H1 (cell line): ENCODE results near the gene TPST2. TPM values are rescaled to one million over a fixed set of nuclear protein-coding genes. Genes with fewer than 3 reads are reported as not detected.
A peak's percentile ranks its signal among the peaks of the same experiment; 100 is the strongest.

Experiments
- CTCF ChIA-PET: fragments of 300-600 bp; sonication (Branson Sonifier 250); formaldehyde crosslinking; loops from one replicate; lab custom pipeline; 2021; ENCODE audit not compliant: partially characterized antibody; lab: Charles Lee
- POLR2A ChIA-PET: fragments of 300-600 bp; sonication (Branson Sonifier 250); formaldehyde crosslinking; loops from one replicate; lab custom pipeline; 2021; ENCODE audit warnings: inconsistent platforms; ENCODE audit not compliant: partially characterized antibody; lab: Charles Lee
- DNase-seq, 2 experiments: peaks; one replicate each; pipeline versions ENCODE4 v3.0.0 to v3.0.0-alpha.2; 2010 to 2022; ENCODE audit warnings: low spot score in 2 of 2, low read depth in 1 of 2, mixed read lengths in 1 of 2
- FAIRE-seq: peaks from 2 replicates; lab custom pipeline; 2011; peaks lifted over from hg19 to GRCh38; lab: Jason Lieb, UNC
- H2AFZ ChIP-seq: 2 replicates; pipeline ENCODE4 v1.8.1; 2012; ENCODE audit warnings: low read length, inconsistent platforms
- H2AK5ac ChIP-seq: 2 replicates; pipeline ENCODE4 v1.6.1; 2013; ENCODE audit warnings: low read depth, low read length
- H2BK120ac ChIP-seq: replicated peaks from 2 replicates; pipeline ENCODE3; 2013; ENCODE audit warnings: low read depth, low read length, inconsistent platforms
- H2BK12ac ChIP-seq: 2 replicates; pipeline ENCODE4 v1.6.1; 2013; ENCODE audit warnings: low read depth, low read length
- H2BK15ac ChIP-seq: 2 replicates; pipeline ENCODE4 v1.6.1; 2013; ENCODE audit warnings: low read length
- H2BK20ac ChIP-seq: 2 replicates; pipeline ENCODE4 v1.6.1; 2013; ENCODE audit warnings: low read length
- H2BK5ac ChIP-seq: 2 replicates; pipeline ENCODE4 v1.6.1; 2013; ENCODE audit warnings: low read depth, low read length
- H3K14ac ChIP-seq: 2 replicates; pipeline ENCODE4 v1.6.1; 2013; ENCODE audit warnings: inconsistent platforms; ENCODE audit not compliant: insufficient read length
- H3K18ac ChIP-seq: 2 replicates; pipeline ENCODE4 v1.6.1; 2013; ENCODE audit warnings: low read length; ENCODE audit errors: extremely low read depth
- H3K23ac ChIP-seq: 2 replicates; pipeline ENCODE4 v1.6.1; 2013; ENCODE audit warnings: inconsistent platforms; ENCODE audit not compliant: insufficient read length
- H3K23me2 ChIP-seq: 2 replicates; pipeline ENCODE4 v1.6.1; 2013; ENCODE audit warnings: low read depth, low read length
- H3K27ac ChIP-seq: 2 replicates; pipeline ENCODE4 v1.6.1; 2011; ENCODE audit warnings: low read depth, low read length, inconsistent platforms
- H3K27me3 ChIP-seq, 4 experiments: replicated peaks in 1 of 4; 1 replicate in 1 of 4; 2 replicates in 3 of 4; pipeline versions ENCODE4 v1.6.1 to v1.8.1; 2011 to 2013; ENCODE audit warnings: low read length in 3 of 4, mild to moderate bottlenecking in 3 of 4, inconsistent platforms in 2 of 4, mixed read lengths in 2 of 4, moderate library complexity in 1 of 4; ENCODE audit not compliant: control insufficient read depth in 3 of 4, insufficient read depth in 3 of 4; ENCODE audit errors: extremely low read depth in 1 of 4
- H3K36me3 ChIP-seq, 4 experiments: 2 replicates each; pipeline versions ENCODE4 v1.6.1 to v1.8.1; 2011 to 2013; ENCODE audit warnings: mild to moderate bottlenecking in 4 of 4, low read length in 3 of 4, moderate library complexity in 2 of 4, control low read depth in 1 of 4, inconsistent platforms in 1 of 4; ENCODE audit not compliant: insufficient read depth in 4 of 4, control insufficient read depth in 2 of 4
- H3K4ac ChIP-seq: replicated peaks from 2 replicates; pipeline ENCODE3; 2013; ENCODE audit warnings: low read length, low read depth, mixed read lengths, inconsistent platforms; ENCODE audit not compliant: insufficient read length
- H3K4me1 ChIP-seq, 4 experiments: replicated peaks in 1 of 4; 1 replicate in 1 of 4; 2 replicates in 3 of 4; pipeline versions ENCODE4 v1.6.1 to v1.8.1; 2011 to 2013; ENCODE audit warnings: low read length in 3 of 4, inconsistent platforms in 2 of 4, mixed read lengths in 1 of 4; ENCODE audit not compliant: insufficient read depth in 4 of 4, control insufficient read depth in 3 of 4
- H3K4me2 ChIP-seq, 2 experiments: 2 replicates each; pipeline versions ENCODE4 v1.6.1 to v1.8.1; 2011 to 2013; ENCODE audit warnings: low read depth in 2 of 2, low read length in 2 of 2, control low read depth in 1 of 2, inconsistent platforms in 1 of 2, mild to moderate bottlenecking in 1 of 2; ENCODE audit not compliant: insufficient read depth in 1 of 2
- H3K4me3 ChIP-seq, 4 experiments: fragments of 200-600, 300-600 bp in 1 of 4; sonication (generic), shearing (Covaris generic), sonication (Bioruptor Twin) in 1 of 4; 2 replicates each; pipeline versions ENCODE4 v1.5.1 to v1.8.1; 2011 to 2016; ENCODE audit warnings: low read length in 4 of 4, low read depth in 3 of 4, control low read depth in 2 of 4, inconsistent platforms in 2 of 4, mild to moderate bottlenecking in 2 of 4, mixed read lengths in 1 of 4, moderate library complexity in 1 of 4; ENCODE audit not compliant: insufficient read depth in 2 of 4; ENCODE audit errors: extremely low read depth in 1 of 4
- H3K56ac ChIP-seq: replicated peaks from 2 replicates; pipeline ENCODE3; 2013; ENCODE audit warnings: low read depth, mild to moderate bottlenecking, mixed read lengths, low read length, inconsistent platforms; ENCODE audit not compliant: insufficient read length
- H3K79me1 ChIP-seq: 2 replicates; pipeline ENCODE4 v1.6.1; 2013; ENCODE audit warnings: low read depth, low read length, control low read depth
- H3K79me2 ChIP-seq, 2 experiments: 2 replicates each; pipeline versions ENCODE4 v1.6.1 to v1.8.1; 2012 to 2013; ENCODE audit warnings: low read length in 2 of 2, mild to moderate bottlenecking in 2 of 2, inconsistent platforms in 1 of 2; ENCODE audit not compliant: insufficient read depth in 2 of 2, control insufficient read depth in 1 of 2
- H3K9ac ChIP-seq, 4 experiments: replicated peaks in 1 of 4; 1 replicate in 1 of 4; 2 replicates in 3 of 4; pipeline versions ENCODE4 v1.6.1 to v1.8.1; 2011 to 2013; ENCODE audit warnings: low read depth in 3 of 4, low read length in 3 of 4, control low read depth in 2 of 4, mild to moderate bottlenecking in 2 of 4, moderate library complexity in 2 of 4, inconsistent platforms in 1 of 4; ENCODE audit errors: extremely low read depth in 1 of 4
- H3K9me3 ChIP-seq, 2 experiments: 2 replicates each; pipeline versions ENCODE4 v1.6.1 to v1.8.1; 2012 to 2013; ENCODE audit warnings: mild to moderate bottlenecking in 2 of 2, moderate library complexity in 2 of 2, control low read depth in 1 of 2, inconsistent platforms in 1 of 2, low read depth in 1 of 2, low read length in 1 of 2, mixed read lengths in 1 of 2; ENCODE audit not compliant: insufficient read depth in 2 of 2
- H4K20me1 ChIP-seq, 2 experiments: replicated peaks in 1 of 2; 2 replicates each; pipeline versions ENCODE3 to v1.8.1; 2011 to 2013; ENCODE audit warnings: inconsistent platforms in 2 of 2, low read length in 2 of 2, mild to moderate bottlenecking in 1 of 2; ENCODE audit not compliant: insufficient read depth in 2 of 2, control insufficient read depth in 1 of 2
- H4K5ac ChIP-seq: 2 replicates; pipeline ENCODE4 v1.6.1; 2013; ENCODE audit warnings: low read length, low read depth, mixed read lengths, inconsistent platforms; ENCODE audit not compliant: insufficient read length
- H4K8ac ChIP-seq: 2 replicates; pipeline ENCODE4 v1.8.0; 2013; ENCODE audit warnings: mild to moderate bottlenecking, moderate library complexity, low read length, inconsistent platforms; ENCODE audit not compliant: insufficient read depth; ENCODE audit errors: extremely low read depth
- H4K91ac ChIP-seq: replicated peaks from 2 replicates; pipeline ENCODE3; 2013; ENCODE audit warnings: low read length, mixed read lengths, inconsistent platforms; ENCODE audit not compliant: insufficient read length
- ATF2 ChIP-seq: IDR thresholded peaks from 2 replicates; pipeline ENCODE4 v1.6.1; 2012; ENCODE audit warnings: low read length, inconsistent platforms
- CTBP2 ChIP-seq: IDR thresholded peaks from 2 replicates; pipeline ENCODE4 v1.7.0; 2011; ENCODE audit warnings: borderline replicate concordance, mild to moderate bottlenecking, moderate library complexity, mixed read lengths, low read length; ENCODE audit not compliant: insufficient read depth, insufficient read length
- EP300 ChIP-seq, 2 experiments: IDR thresholded peaks; 1 replicate in 1 of 2; 2 replicates in 1 of 2; pipeline ENCODE4 v1.6.1; 2011 to 2012; ENCODE audit warnings: low read depth in 2 of 2, low read length in 2 of 2, mild to moderate bottlenecking in 2 of 2, borderline replicate concordance in 1 of 2, inconsistent platforms in 1 of 2, moderate library complexity in 1 of 2
- JUN ChIP-seq: IDR thresholded peaks from 2 replicates; pipeline ENCODE4 v1.6.1; 2011; ENCODE audit warnings: low read depth, mild to moderate bottlenecking, improper control_type of control experiment, low read length
- MAFK ChIP-seq: IDR thresholded peaks from 2 replicates; pipeline ENCODE4 v1.6.1; 2012; ENCODE audit warnings: low read depth, mild to moderate bottlenecking, improper control_type of control experiment, low read length
- MAX ChIP-seq: IDR thresholded peaks from 2 replicates; pipeline ENCODE4 v1.6.1; 2012; ENCODE audit warnings: inconsistent platforms
- NANOG ChIP-seq: IDR thresholded peaks from 2 replicates; pipeline ENCODE4 v1.6.1; 2011; ENCODE audit warnings: low read length, low read depth, mild to moderate bottlenecking, inconsistent platforms; ENCODE audit not compliant: insufficient read depth, poor library complexity, severe bottlenecking
- POLR2A ChIP-seq, 2 experiments: IDR thresholded peaks; 1 replicate in 1 of 2; 2 replicates in 1 of 2; pipeline ENCODE4 v1.6.1; 2011; ENCODE audit warnings: low read depth in 2 of 2, low read length in 2 of 2, mild to moderate bottlenecking in 2 of 2; ENCODE audit errors: control extremely low read depth in 1 of 2
- POU5F1 ChIP-seq: IDR thresholded peaks from 2 replicates; pipeline ENCODE4 v1.6.1; 2011; ENCODE audit warnings: low read depth, mild to moderate bottlenecking, low read length, moderate library complexity
- RFX5 ChIP-seq: IDR thresholded peaks from 2 replicates; pipeline ENCODE4 v1.6.1; 2011; ENCODE audit warnings: low read depth, low read length, improper control_type of control experiment, borderline replicate concordance
- SP2 ChIP-seq: IDR thresholded peaks from 2 replicates; pipeline ENCODE4 v1.6.1; 2012; ENCODE audit warnings: mild to moderate bottlenecking, low read length, inconsistent platforms
- TEAD4 ChIP-seq: IDR thresholded peaks from 2 replicates; pipeline ENCODE4 v1.6.1; 2012; ENCODE audit warnings: low read depth, low read length, inconsistent platforms, mixed read lengths
- WGBS, 2 experiments: shearing (Covaris generic) in 1 of 2; methylation state at CpG; one replicate each; pipeline versions ENCODE4 v1.1.6 to v1.1.7; 2013 to 2015; ENCODE audit warnings: low lambda C conversion rate in 2 of 2, mixed read lengths in 2 of 2, inconsistent platforms in 1 of 2, low coverage in 1 of 2, missing lambda C conversion rate in 1 of 2; ENCODE audit not compliant: insufficient replicate concordance in 2 of 2, insufficient coverage in 1 of 2, insufficient read length in 1 of 2; ENCODE audit errors: extremely low coverage in 1 of 2, missing lambda C conversion rate in 1 of 2; 5-methylcytosine and 5-hydroxymethylcytosine counted together
- polyA plus RNA-seq, 7 experiments: library from polyadenylated mRNA; depleted of rRNA in 3 of 7; stranded (reverse) in 5 of 7; unstranded in 2 of 7; fragments of >200 nt in 5 of 7; fragments of 200-250 nt in 2 of 7; gene quantifications; 1 replicate in 5 of 7; 2 replicates in 1 of 7; 4 replicates in 1 of 7; pipeline versions ENCODE4 v1.2.1 to v1.2.3, GENCODE V29; 2011 to 2013; ENCODE audit warnings: missing spikeins in 2 of 7, mixed read lengths in 2 of 7
- total RNA-seq: library from RNA; stranded (reverse); fragmentation: NEBNext Ultra II Directional; extraction: Animal tissue kit (Norgen Biotek cat#: 25700); gene quantifications from 2 replicates; pipeline ENCODE4 v1.2.1, GENCODE V29; 2021

The TPST2 gene
- total and polyA plus RNA-seq, 2 of the 8 experiments (the other 6 are each of a cell fraction or from before 2014, with no cell fraction given) = 58.8 to 143 TPM

GRCh38 chr22:26552466-26552865 is 37.5 kb downstream of the TPST2 start:
- Histone ChIP-seq H3K56ac (no peak overlapping the region), H4K5ac (no peak overlapping the region), H3K4me3 (no peak overlapping the region), H3K4ac (no peak overlapping the region), H3K18ac (no peak overlapping the region), H2BK15ac (no peak overlapping the region), H2AFZ (no peak overlapping the region), H3K36me3 (no peaks in the 10 kb centered on the region), H3K27ac (no peak overlapping the region), H2AK5ac (no peak overlapping the region), H3K4me1 (peaks cover 18 to 41% (median 28%) of the 10 kb centered on the region in 4 experiments), H2BK120ac (no peak overlapping the region), H3K9ac (peak overlapping the region in 1 of 4 experiments; percentile 28; a peak in 2 of 7 replicates), H4K8ac (no peak overlapping the region), H2BK20ac (no peak overlapping the region), H3K79me2 (peaks cover 9 to 73% of the 10 kb centered on the region in 2 experiments), H3K23me2 (no peaks in the 10 kb centered on the region), H4K91ac (no peak overlapping the region), H3K27me3 (no peaks in the 10 kb centered on the region), H2BK5ac (no peak overlapping the region), H4K20me1 (peaks cover 4 to 6% of the 10 kb centered on the region in 2 experiments), H3K79me1 (peaks cover 14% of the 10 kb centered on the region), H3K14ac (no peak overlapping the region), H3K4me2 (no peak overlapping the region), H2BK12ac (no peak overlapping the region), H3K9me3 (no peaks in the 10 kb centered on the region), H3K23ac (no peak overlapping the region)
- ChIA-PET CTCF (no interaction called here), POLR2A (interaction anchor here (1.0 to 1.4 kb wide), 3 partner anchors 27 to 35 kb away, joined by 3 to 4 read pairs (median 4); no protein-coding TSS in a partner anchor)
- DNase-seq = no peak
- no peak for FAIRE-seq
- 77% methylated on average over 10 of the region's 10 CpGs; no CpG with 5 or more reads in 1 of the 2 experiments for WGBS, 2 experiments
- TF ChIP-seq JUN = no peak
- TF ChIP-seq POLR2A (IDR thresholded peaks at IDR 0.05; ENCODE audit: control extremely low read depth in 1 of 2, low read depth in 2 of 2, low read length in 2 of 2) = no peak
- TF ChIP-seq EP300 (IDR thresholded peaks at IDR 0.05; ENCODE audit: borderline replicate concordance in 1 of 2, low read depth in 2 of 2, low read length in 2 of 2) = no peak
- no peak for TF ChIP-seq MAFK
- TF ChIP-seq CTBP2 = no peak
- TF ChIP-seq SP2 = no peak
- TF ChIP-seq RFX5 = no peak
- TF ChIP-seq POU5F1 = no peak
- TF ChIP-seq MAX = no peak
- TF ChIP-seq NANOG = no peak
- no peak for TF ChIP-seq TEAD4
- no peak for TF ChIP-seq ATF2
